ENCODE results near the gene CCDC102B. TPM values are rescaled to one million over a fixed set of nuclear protein-coding genes. Genes with fewer than 3 reads are reported as not detected.
"Not testable (repeated sequence)": the region's sequence is repeated elsewhere in the genome, so short reads cannot be mapped to it uniquely, and the experiment has no call there.

CCDC102B gene
- total RNA-seq, 1 donor from 2014 or later: 6.5 TPM

DNA sequence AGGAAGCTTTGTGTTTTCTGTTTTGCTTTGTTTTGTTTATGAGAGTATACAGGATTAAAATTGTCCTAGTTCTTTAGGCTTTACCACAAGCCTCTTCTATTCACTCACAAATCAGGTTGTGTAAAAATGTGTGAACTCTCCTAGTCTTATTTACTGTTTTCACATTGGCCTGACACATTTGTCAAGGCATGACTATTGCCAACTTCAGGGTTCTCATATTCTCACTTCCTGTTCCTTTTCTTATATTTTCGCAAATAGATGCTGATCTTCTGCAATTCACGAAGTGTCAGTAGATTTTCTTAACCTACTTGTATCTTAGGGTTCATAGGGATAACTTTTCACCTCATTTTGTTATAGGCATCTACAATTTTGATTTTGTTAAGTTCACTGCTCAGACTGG lies 67.1 kb downstream of the CCDC102B start:
- no peak for TF ChIP-seq CTCF (conservative IDR thresholded peaks at IDR 0.05)
- no peak overlapping the region for H3K4me3 Mint-ChIP-seq
- H3K4me1 Mint-ChIP-seq: no peaks in the 10 kb centered on the region
- no peaks in the 10 kb centered on the region for H3K27me3 Mint-ChIP-seq (ENCODE audit: low read depth)
- no peaks in the 10 kb centered on the region for H3K9me3 Mint-ChIP-seq
- no peak for DNase-seq (ENCODE audit: low read depth, low spot score)
- H3K27ac Mint-ChIP-seq (ENCODE audit: unreplicated experiment): no peak overlapping the region
- H3K36me3 Mint-ChIP-seq (ENCODE audit: low read depth): no peaks in the 10 kb centered on the region

DNA sequence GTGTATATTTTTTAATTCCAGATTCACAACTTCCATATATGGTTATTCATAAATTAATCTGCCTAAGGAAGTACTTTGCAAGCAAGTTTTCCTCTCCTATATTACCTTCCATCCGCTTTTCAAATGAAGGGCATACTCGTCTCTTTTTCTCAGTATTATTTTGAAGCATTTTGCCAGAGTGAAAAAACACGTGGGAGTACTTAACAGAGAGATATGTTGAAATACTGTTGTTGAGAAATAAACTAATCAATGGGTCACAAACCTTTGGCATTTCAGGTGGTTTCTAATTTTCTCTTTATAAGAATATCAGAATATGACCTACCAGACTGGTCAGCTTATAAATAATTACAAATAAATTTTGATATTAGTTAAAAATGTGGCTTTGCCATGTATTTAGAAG lies 67.6 kb downstream of the CCDC102B start:
- Mint-ChIP-seq H3K27me3 (ENCODE audit: low read depth) (no peaks in the 10 kb centered on the region), H3K4me3 (no peak overlapping the region), H3K4me1 (no peaks in the 10 kb centered on the region), H3K36me3 (ENCODE audit: low read depth) (no peaks in the 10 kb centered on the region), H3K9me3 (no peaks in the 10 kb centered on the region), H3K27ac (ENCODE audit: unreplicated experiment) (no peak overlapping the region)
- TF ChIP-seq CTCF (conservative IDR thresholded peaks at IDR 0.05): no peak
- DNase-seq (ENCODE audit: low read depth, low spot score): no peak

DNA sequence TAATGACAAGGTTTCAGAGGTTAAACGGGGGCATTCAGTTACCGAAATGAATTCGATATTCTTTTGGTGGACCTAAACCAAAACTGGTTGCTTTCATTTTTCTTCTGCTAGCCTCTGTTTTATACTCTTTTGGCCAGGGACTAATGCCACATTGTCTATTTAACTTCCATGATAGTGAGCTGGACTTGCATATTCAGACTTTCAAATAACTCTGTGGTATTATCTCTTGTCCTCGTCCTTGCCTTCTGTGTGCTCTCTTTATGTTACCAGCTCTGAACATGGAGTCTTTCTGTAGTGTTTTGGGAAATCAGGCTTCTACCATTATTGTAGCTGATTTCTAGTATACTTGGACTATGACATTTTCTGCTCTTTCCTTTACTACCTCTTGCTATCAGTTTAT lies 75.1 kb downstream of the CCDC102B start:
- no peaks in the 10 kb centered on the region for H3K27me3 Mint-ChIP-seq (ENCODE audit: low read depth)
- no peak overlapping the region for H3K27ac Mint-ChIP-seq (ENCODE audit: unreplicated experiment)
- H3K36me3 Mint-ChIP-seq (ENCODE audit: low read depth): no peaks in the 10 kb centered on the region
- no peak for DNase-seq (ENCODE audit: low read depth, low spot score)
- H3K4me1 Mint-ChIP-seq: no peaks in the 10 kb centered on the region
- H3K4me3 Mint-ChIP-seq: no peak overlapping the region
- H3K9me3 Mint-ChIP-seq: no peaks in the 10 kb centered on the region
- TF ChIP-seq CTCF (conservative IDR thresholded peaks at IDR 0.05): no peak

GRCh38 chr18:68874361-68874760 lies 76.5 kb downstream of the CCDC102B start:
- no peak for TF ChIP-seq CTCF (conservative IDR thresholded peaks at IDR 0.05)
- no peaks in the 10 kb centered on the region for H3K9me3 Mint-ChIP-seq
- no peak overlapping the region for H3K27ac Mint-ChIP-seq (ENCODE audit: unreplicated experiment)
- H3K36me3 Mint-ChIP-seq (ENCODE audit: low read depth): no peaks in the 10 kb centered on the region
- no peak overlapping the region for H3K4me3 Mint-ChIP-seq
- no peak for DNase-seq (ENCODE audit: low read depth, low spot score)
- no peaks in the 10 kb centered on the region for H3K27me3 Mint-ChIP-seq (ENCODE audit: low read depth)
- H3K4me1 Mint-ChIP-seq: no peaks in the 10 kb centered on the region

DNA sequence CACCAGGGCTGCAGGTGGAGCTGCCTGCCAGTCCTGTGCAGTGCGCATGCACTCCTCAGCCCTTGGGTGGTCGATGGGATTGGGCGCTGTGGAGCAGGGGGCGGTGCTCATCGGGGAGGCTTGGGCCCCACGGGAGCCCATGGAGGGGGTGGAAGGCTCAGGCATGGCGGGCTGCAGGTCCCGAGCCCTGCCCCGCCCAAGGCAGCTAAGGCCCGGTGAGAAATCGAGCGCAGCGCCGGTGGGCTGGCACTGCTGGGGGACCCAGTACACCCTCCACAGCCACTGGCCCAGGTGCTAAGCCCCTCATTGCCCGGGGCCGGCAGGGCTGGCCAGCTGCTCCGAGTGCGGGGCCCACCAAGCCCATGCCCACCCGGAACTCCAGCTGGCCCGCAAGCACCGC lies 82.1 kb downstream of the CCDC102B start:
- not testable (repeated sequence) for DNase-seq (ENCODE audit: low read depth, low spot score); H3K9me3 Mint-ChIP-seq; H3K4me3 Mint-ChIP-seq; H3K27me3 Mint-ChIP-seq (ENCODE audit: low read depth); H3K36me3 Mint-ChIP-seq (ENCODE audit: low read depth); H3K27ac Mint-ChIP-seq (ENCODE audit: unreplicated experiment); H3K4me1 Mint-ChIP-seq

DNA sequence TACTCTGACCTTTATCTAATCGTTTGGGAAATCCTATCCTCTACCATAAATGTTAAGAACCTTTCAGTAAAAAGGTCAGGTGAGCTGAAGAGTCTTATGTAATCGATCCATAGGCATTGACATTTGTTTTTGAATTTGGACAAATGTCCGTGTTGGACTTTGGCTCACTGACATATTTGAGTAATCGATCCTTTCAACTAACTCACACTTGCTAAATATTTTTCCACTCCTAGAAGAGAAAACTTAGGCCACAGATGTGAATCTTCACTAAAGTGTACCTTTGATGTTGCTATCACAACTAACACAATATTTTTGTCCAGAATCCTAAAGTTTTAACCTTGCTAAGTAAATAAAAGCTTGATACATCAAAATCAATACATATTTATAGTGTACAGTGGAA lies 89.5 kb downstream of the CCDC102B start:
- no peak for TF ChIP-seq CTCF (conservative IDR thresholded peaks at IDR 0.05)

More for the DNA sequence above, 89.5 kb downstream of the CCDC102B start:
- Mint-ChIP-seq H3K4me3 (no peak overlapping the region), H3K27me3 (ENCODE audit: low read depth) (no peaks in the 10 kb centered on the region), H3K27ac (ENCODE audit: unreplicated experiment) (no peak overlapping the region), H3K36me3 (ENCODE audit: low read depth) (no peaks in the 10 kb centered on the region), H3K9me3 (no peaks in the 10 kb centered on the region), H3K4me1 (no peaks in the 10 kb centered on the region)
- no peak for DNase-seq (ENCODE audit: low read depth, low spot score)

Data from neural crest cell (in vitro differentiated cells).